GM18868 (cell line): ENCODE results near the gene CLIC3.

ENCODE experiments used
- ATAC-seq: cut with Tn5 transposase; IDR thresholded peaks from one replicate; pipeline ENCODE4 v1.9.1; 2021; ENCODE audit warnings: mild to moderate bottlenecking, moderate library complexity; ENCODE audit not compliant: unreplicated experiment

CLIC3 gene

DNA sequence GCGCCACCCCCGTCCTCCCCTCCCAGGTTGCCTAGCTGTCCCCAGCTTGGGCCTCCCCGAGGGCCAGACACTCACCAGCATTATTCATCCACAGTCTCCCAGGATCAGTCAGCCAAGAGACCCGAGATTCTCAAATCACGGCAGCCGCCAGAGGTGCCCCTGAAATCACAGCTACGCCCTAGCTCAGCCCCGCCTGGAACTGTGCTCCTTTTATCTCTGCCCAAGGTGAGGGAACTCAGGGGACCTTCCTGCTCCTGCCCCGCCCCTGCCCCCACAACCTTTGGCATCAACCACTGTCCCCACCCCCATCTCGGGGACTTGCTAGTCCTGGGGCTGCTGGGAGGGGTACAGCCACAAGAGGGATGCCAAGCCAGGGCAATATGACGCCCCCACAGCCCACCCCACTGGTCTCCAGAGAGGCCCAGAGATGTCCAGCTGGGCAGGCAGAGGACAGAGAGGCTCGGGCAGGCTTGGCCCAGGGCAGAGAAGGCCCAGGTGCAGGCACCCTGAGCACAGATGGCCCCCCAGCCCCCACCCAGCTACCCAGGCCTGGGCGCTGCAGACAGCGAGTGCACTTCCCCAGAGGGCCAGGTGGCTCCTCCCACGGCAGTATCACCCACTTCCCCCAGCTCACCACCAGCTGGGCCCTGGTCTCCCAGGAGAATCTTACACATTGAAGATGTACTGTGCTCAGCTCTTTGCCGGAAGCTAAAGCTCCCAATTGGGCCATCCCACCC lies 35.7 kb upstream of the CLIC3 start, which contains the start of gene FUT7:
TSS of gene FUT7 (minus strand) at position 185 of the 737 bp plus-strand sequence. CDS start at position 88, 97 bp downstream.
- no peak for ATAC-seq

- no peak for ATAC-seq
Measured at GRCh38 chr9:137030538-137031527, 34.5 kb upstream of the CLIC3 start.

DNA sequence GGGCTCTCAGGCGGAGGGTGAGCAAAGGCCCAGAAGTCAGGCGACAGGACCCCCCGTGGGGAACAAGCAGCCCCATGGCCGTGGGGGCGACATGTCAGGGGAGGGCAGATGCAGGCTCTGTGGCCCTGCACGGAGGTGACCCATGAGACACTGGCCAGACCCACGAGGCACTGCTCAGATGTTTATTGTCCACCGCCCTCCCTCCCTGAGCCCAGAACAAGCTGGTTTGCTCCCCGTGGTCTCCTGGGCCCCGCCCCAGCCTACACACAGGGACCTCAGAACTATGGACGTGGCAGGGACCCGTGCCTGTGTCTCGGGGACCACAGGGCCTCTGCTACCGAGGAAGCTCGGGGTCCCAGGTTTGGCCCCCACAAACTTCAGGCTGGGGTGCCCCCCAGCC lies 33.6 kb upstream of the CLIC3 start:
- ATAC-seq = no peak

DNA sequence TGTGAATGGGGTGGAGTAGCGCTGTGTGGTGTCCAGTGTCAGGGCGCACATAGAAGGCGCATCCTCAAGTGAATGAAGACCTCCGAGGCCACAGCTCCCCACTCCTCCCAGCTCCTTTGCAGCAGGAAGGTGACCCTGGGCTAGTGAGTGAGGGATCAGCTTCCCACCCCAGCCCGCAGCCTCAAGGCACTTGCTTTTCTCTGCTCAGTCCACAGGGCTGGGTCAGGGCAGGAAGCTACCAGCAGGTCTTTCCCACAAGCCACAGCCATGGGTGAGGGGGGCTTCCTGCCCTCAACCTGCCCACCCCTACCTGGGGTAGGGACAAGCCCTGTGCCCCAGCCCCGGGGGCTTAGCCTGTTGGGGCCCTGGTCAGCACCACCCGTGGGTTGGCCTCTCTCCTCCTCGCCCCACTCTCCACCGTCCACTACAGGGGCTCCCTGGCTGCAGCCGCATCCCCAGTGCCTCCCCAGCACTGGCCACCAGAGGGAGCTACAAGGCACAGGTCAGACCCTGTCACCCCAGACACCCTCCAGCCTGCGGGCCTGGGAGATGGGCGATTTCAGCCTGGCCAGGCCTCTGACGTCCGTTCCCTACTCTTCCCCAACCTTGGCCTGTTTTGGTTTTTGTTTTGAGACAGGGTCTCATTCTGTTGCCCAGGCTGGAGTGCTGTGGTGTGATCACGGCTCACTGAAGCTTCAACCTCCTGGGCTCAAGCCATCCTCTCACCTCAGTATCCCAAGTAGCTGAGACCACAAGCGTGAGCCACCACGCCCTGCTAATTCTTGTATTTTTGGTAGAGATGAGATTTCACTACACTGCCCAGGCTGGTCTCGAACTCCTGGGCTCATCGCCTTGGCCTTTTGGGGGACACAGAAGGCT lies 32.9 kb upstream of the CLIC3 start:
- ATAC-seq = no peak

GRCh38 chr9:137028263-137029057 lies 32.1 kb upstream of the CLIC3 start:
- no peak for ATAC-seq

DNA sequence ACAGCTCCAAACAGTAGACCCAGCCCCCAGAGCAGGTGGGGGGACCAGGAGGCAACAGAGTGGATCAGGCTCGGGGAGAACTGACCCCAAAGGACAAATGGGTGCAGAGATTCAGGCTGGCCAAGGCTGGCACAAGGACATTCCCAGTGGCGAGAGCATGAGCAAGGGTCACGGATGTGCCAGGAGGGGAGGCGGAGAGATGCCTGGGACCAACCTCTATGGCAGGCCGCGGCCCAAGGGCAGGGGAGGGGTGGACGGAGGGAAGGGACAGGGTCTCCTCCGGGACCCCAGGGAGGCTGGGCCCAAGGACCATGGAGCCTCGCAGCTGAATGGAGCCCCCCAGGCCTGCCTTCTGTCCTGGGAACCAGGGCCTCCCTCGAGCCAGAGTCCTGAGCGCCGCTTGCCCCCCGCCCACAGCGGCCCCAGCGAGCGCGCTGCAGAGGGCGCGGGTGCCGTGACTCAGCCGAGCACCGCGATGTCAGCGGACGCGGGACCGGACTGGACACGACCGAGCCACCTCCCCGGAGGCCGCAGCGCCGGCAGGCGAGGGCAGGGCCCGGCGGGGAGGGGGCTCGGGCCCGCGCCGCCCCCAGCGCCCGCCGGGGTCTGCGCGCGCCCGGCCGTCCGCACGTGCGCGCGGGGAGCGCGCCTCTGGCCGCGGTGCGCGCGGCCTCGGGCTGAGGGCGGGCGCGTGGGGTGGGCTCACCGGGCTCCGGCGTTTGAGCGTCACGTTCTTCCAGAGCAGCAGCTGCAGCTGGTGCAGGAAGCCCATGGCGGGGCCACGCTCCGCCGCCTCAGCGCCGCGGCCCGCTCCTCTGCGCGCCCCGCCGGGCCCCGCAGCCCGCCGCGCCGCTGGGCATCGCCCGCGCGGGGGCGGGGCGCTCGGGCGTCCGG lies 31.2 kb upstream of the CLIC3 start, which contains the start of gene ABCA2:
TSS of gene ABCA2 (minus strand) at position 869 of the 894 bp plus-strand sequence. CDS start at position 772, 97 bp downstream.
- no peak for ATAC-seq

GRCh38 chr9:137026828-137027227 lies 30.5 kb upstream of the CLIC3 start:
- ATAC-seq = no peak

DNA sequence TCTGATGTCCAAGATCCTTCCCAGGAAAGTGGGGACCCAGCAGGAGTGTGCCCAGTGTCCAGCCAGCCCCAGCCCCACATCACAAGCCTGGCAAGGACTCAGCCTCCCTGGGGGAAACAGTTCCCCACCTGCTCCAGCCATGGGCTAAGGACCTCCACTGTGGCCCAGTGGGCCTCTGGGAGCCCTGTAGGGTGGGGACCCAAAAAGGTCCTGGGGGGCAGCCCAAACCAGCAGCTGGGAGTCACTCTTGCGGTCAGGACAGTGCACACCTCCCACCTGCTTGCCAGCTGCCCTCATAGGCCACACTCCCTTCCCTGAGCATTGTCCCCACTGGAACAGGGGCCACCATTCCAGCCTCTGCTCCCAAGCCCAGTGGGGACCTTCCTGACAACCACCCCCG lies 30.0 kb upstream of the CLIC3 start:
- no peak for ATAC-seq

DNA sequence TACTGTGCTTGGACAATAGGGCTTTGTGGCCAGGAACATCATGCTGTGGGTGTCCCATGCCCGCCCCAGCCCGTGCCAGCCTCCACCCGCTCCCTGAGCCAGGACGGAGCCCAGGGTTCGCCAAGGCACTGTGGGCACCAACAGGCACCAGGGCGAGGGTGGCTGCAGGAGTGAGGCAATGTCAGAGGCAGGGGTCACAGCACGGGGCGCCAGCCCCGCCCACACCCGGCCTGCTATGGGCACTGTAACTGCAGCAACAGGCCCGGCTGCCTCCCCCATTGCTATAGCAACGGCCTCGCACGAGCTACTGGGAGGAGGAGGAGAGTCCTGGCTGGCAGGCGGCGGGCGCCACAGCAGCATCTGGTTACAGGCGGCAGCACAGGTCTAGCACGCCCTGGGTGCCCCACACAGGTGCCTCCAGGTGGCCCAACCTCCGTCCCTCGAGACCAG lies 29.2 kb upstream of the CLIC3 start:
- no peak for ATAC-seq

GRCh38 chr9:137023583-137023991 lies 27.2 kb upstream of the CLIC3 start:
- no peak for ATAC-seq

- no peak for ATAC-seq
Measured at GRCh38 chr9:137023157-137023556, 26.8 kb upstream of the CLIC3 start.

DNA sequence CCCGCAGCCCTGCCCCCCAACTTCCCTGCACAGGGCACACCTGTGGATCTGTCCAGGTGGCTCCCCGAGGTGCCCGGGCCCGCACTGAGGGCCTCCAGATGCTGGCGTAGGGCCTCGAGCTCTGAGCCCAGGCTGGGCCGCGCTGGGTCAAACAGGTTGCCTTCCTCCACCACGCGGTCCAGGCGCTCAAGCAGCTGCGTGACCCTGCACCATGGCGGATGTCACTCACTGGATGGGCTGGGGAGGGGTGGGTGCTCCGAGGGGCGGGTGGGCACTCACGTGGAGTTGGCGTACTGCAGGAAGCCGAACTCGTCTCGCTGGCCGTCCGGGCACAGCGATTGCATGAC lies 26.3 kb upstream of the CLIC3 start:
- no peak for ATAC-seq

- no peak for ATAC-seq
Measured at GRCh38 chr9:137021979-137022661, 25.8 kb upstream of the CLIC3 start.

DNA sequence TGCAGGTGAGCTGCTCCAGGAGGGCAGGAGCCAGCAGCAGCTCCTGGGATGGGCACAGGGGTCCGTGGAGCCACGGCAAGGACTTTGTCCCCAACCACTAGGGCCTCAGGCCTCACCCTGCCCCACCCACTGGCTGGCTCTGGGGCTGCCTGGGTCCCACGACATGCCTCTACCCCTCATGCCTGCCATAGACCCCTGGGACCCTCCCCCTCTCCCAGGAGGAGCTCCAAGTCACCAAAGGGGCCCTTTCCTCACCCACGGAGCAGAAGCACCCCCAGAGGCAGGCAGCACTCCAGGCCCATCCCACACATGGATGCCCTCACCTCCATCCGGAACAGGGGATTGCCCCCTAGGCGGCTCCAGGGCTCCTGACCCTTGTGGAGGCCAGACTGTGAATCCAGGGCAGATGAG lies 25.2 kb upstream of the CLIC3 start:
- no peak for ATAC-seq

- no peak for ATAC-seq
Measured at GRCh38 chr9:137020771-137021567, 24.6 kb upstream of the CLIC3 start.

- ATAC-seq = no peak
Measured at GRCh38 chr9:137019891-137020683, 23.7 kb upstream of the CLIC3 start.
